HL-60 (cell line): ENCODE measurements around the gene ABLIM1.

Experiments
- DNase-seq, 2 experiments: peaks; one replicate each; pipeline ENCODE4 v3.0.0-alpha.2; 2010 to 2020; ENCODE audit warnings: low read depth in 1 of 2, low spot score in 1 of 2
- H3K27ac ChIP-seq: fragments of 250-450 bp; sonication (Bioruptor Pico); replicated peaks from 2 replicates; pipeline ENCODE4 v1.5.1; 2020; ENCODE audit warnings: mild to moderate bottlenecking, moderate library complexity
- H3K27me3 ChIP-seq: fragments of 250-450 bp; sonication (Bioruptor Pico); 2 replicates; pipeline ENCODE4 v1.5.1; 2021; ENCODE audit warnings: mild to moderate bottlenecking, moderate library complexity; ENCODE audit not compliant: insufficient read depth, poor library complexity, severe bottlenecking
- H3K4me3 ChIP-seq: replicated peaks from 2 replicates; pipeline ENCODE4 v1.5.1; 2011; ENCODE audit warnings: mild to moderate bottlenecking, control low read depth, low read length; ENCODE audit not compliant: insufficient read depth
- CTCF ChIP-seq: IDR thresholded peaks from one replicate; pipeline ENCODE4 v1.5.1; 2011; ENCODE audit warnings: low read length, control low read depth, inconsistent platforms; ENCODE audit not compliant: insufficient read depth
- GABPA ChIP-seq: IDR thresholded peaks from 2 replicates; pipeline ENCODE4 v1.6.1; 2012; ENCODE audit warnings: low read depth
- POLR2AphosphoS5 ChIP-seq: IDR thresholded peaks from 2 replicates; pipeline ENCODE4 v1.6.1; 2012; ENCODE audit warnings: low read depth
- REST ChIP-seq: IDR thresholded peaks from 2 replicates; pipeline ENCODE4 v1.6.1; 2012; ENCODE audit warnings: low read depth; ENCODE audit not compliant: insufficient replicate concordance
- SPI1 ChIP-seq: IDR thresholded peaks from 2 replicates; pipeline ENCODE4 v1.6.1; 2012; ENCODE audit warnings: low read depth, mild to moderate bottlenecking, borderline replicate concordance

Gene ABLIM1

DNA sequence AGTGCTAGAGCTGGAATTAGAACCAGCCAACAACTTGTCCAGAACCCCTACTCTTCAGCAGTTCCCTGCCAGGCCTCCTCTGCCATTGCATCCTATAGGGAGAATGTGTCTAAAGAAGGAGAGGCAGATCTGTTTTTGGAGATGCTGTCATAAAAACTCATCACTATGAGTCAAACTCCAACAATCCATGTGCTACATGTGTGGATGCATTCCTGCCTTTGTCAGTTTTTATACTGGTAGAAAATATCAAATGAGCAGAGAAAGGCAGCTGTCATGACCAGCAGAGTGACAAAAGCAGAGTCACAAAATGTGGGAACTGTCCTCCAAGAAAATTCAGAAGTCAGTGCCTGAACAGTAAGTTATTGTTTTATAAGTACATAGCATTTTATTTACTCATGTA, 93.0 kb downstream of the ABLIM1 start:
- no peak for DNase-seq
- H3K27ac ChIP-seq = no peak overlapping the region
- TF ChIP-seq SPI1 (no peak), GABPA (no peak), POLR2AphosphoS5 (no peak), CTCF (no peak), REST (no peak)
- H3K4me3 ChIP-seq = no peak overlapping the region
- no peaks in the 10 kb centered on the region for H3K27me3 ChIP-seq

DNA sequence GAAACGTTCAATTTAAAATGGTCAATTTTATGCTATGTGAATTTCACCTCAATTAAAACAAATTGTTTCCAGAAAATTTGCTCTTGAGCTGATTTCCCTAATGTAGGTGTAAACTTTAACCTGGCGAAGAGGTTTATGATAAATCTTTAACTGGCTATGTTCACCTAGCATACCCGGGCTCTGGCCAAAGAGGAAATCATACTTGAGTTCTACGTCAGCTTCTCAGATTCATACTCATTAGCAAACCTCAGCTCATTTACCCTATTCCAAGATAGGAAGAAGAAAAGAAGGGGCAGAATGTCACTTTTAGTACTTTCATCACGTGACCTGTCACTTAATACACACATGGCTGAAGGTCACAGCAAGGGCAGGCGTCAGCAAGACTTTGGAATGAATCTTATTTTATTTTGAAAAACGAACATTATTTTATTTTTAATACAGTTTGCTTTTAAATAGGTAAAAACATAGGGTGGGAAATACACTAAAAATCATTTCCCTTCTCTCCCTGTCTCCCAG, 97.0 kb downstream of the ABLIM1 start:
- no peak for TF ChIP-seq GABPA
- no peak for TF ChIP-seq CTCF
- no peak for TF ChIP-seq SPI1
- TF ChIP-seq POLR2AphosphoS5 = no peak
- Histone ChIP-seq H3K4me3 (no peak overlapping the region), H3K27me3 (no peaks in the 10 kb centered on the region), H3K27ac (no peak overlapping the region)
- no peak for DNase-seq

GRCh38 chr10:114560144-114560543, 97.9 kb downstream of the ABLIM1 start:
- H3K27ac ChIP-seq = no peak overlapping the region
- DNase-seq = no peak
- H3K4me3 ChIP-seq = no peak overlapping the region
- H3K27me3 ChIP-seq = no peaks in the 10 kb centered on the region
- TF ChIP-seq CTCF (no peak), POLR2AphosphoS5 (no peak), REST (no peak), SPI1 (no peak), GABPA (no peak)

DNA sequence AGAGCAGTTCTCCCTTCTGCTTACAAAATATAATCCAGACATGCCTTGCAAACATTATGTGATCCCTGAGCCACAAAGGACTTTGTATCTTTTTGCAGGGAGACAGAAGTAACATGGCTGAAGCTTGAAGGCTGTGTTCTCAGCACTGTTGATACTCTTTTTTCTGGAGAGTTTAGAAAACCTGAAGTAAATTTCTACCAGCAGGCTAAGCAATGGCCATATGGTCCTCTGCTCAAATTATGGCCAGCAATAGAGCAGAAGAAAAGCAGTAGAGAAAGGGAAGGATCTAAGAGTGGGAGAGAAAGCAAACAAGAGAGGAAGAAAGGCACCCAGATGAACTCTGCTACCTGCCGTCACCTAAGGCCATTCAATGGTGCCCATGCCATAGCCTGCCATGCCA, 98.4 kb downstream of the ABLIM1 start:
- no peak for DNase-seq
- Histone ChIP-seq H3K27ac (no peak overlapping the region), H3K27me3 (no peaks in the 10 kb centered on the region), H3K4me3 (no peak overlapping the region)
- TF ChIP-seq POLR2AphosphoS5 = no peak
- TF ChIP-seq CTCF = no peak
- TF ChIP-seq REST = no peak
- no peak for TF ChIP-seq GABPA
- no peak for TF ChIP-seq SPI1
